Measurements from ENCODE around the gene ZNF764.
A peak's percentile ranks its signal among the peaks of the same experiment; 100 is the strongest.

The ZNF764 gene

GRCh38 chr16:30557957-30558788 is at the start of gene ZNF764:
ZNF764 (minus strand) TSS chr16:30558374; CDS start chr16:30558182, 192 bp downstream.
- peak; percentile 71 for DNase-seq (ENCODE audit: low read depth, low spot score)
- TF ChIP-seq CTCF (IDR thresholded peaks at IDR 0.05; ENCODE audit: insufficient read depth, low read length, missing control alignments), result no peak
- H3K4me3 ChIP-seq (ENCODE audit: low read depth, low read length), result peak within 1 kb of the TSS; percentile 76
- ChIA-PET CTCF (interaction anchor here (0.8 to 2.6 kb wide), 9 partner anchors 9 to 128 kb away, joined by 3 to 27 read pairs (median 4); partner anchors contain the start of genes DCTPP1, ZNF688 and ZNF747), POLR2A (interaction anchor here (0.6 to 2.4 kb wide), 7 partner anchors 13 to 370 kb away, joined by 3 to 23 read pairs (median 3); partner anchors contain the start of genes CD2BP2, DCTPP1, ZNF688 and ZNF689)

GRCh38 chr16:30606004-30606403 is 47.8 kb upstream of the ZNF764 start:
- no peak for TF ChIP-seq CTCF (IDR thresholded peaks at IDR 0.05; ENCODE audit: insufficient read depth, low read length, missing control alignments)
- H3K4me3 ChIP-seq (ENCODE audit: low read depth, low read length), result no peak overlapping the region
- DNase-seq (ENCODE audit: low read depth, low spot score), result no peak
- CTCF ChIA-PET, result interaction anchor here (0.9 to 2.6 kb wide), 6 partner anchors 8 to 70 kb away, joined by 3 to 11 read pairs (median 6); partner anchors contain the start of gene PRR14
- POLR2A ChIA-PET, result no interaction called here

GRCh38 chr16:30605158-30605557 is 47.0 kb upstream of the ZNF764 start:
- no peak for TF ChIP-seq CTCF (IDR thresholded peaks at IDR 0.05; ENCODE audit: insufficient read depth, low read length, missing control alignments)
- ChIA-PET POLR2A (no interaction called here), CTCF (interaction anchor here (2.6 kb wide), 1 partner anchor 24 kb away, joined by 11 read pairs; no protein-coding TSS in a partner anchor)
- no peak for DNase-seq (ENCODE audit: low read depth, low spot score)
- H3K4me3 ChIP-seq (ENCODE audit: low read depth, low read length), result no peak overlapping the region

GRCh38 chr16:30604316-30604947 is 46.3 kb upstream of the ZNF764 start:
- no peak overlapping the region for H3K4me3 ChIP-seq (ENCODE audit: low read depth, low read length)
- ChIA-PET POLR2A (no interaction called here), CTCF (no interaction called here)
- TF ChIP-seq CTCF (IDR thresholded peaks at IDR 0.05; ENCODE audit: insufficient read depth, low read length, missing control alignments), result no peak
- no peak for DNase-seq (ENCODE audit: low read depth, low spot score)

- H3K4me3 ChIP-seq (ENCODE audit: low read depth, low read length), result no peak overlapping the region
- ChIA-PET POLR2A (interaction anchor here (0.5 kb wide), 1 partner anchor 30 kb away, joined by 6 read pairs; no protein-coding TSS in a partner anchor), CTCF (interaction anchor here (1.9 kb wide), 1 partner anchor 194 kb away, joined by 6 read pairs; no protein-coding TSS in a partner anchor)
- TF ChIP-seq CTCF (IDR thresholded peaks at IDR 0.05; ENCODE audit: insufficient read depth, low read length, missing control alignments), result no peak
- DNase-seq (ENCODE audit: low read depth, low spot score), result no peak
These were observed 45.8 kb upstream of the ZNF764 start for GRCh38 chr16:30603945-30604315.
